ENCODE measurements around the gene FHOD3. TPM values are rescaled to one million over a fixed set of nuclear protein-coding genes. Genes with fewer than 3 reads are reported as not detected.

FHOD3 gene
- total RNA-seq, 6 experiments from 2014 or later: 0.44 to 1.2 (median 0.62) TPM

- Histone ChIP-seq H3K9me3 (no peaks in the 10 kb centered on the region), H3K27me3 (no peaks in the 10 kb centered on the region), H3K4me3 (no peak overlapping the region), H3K4me1 (no peaks in the 10 kb centered on the region), H3K27ac (no peak overlapping the region), H3K36me3 (no peaks in the 10 kb centered on the region)
- no peak for ATAC-seq
- no peak for DNase-seq
- intact Hi-C loops (cut with DNase I): no loop called here
- TF ChIP-seq POLR2A (IDR thresholded peaks at IDR 0.05): no peak
- TF ChIP-seq CTCF (IDR thresholded peaks at IDR 0.05): no peak
- WGBS (ENCODE audit: insufficient coverage, low coverage, low lambda C conversion rate, missing lambda C conversion rate): no CpG with 5 or more reads among the region's 2 CpGs
Measured at GRCh38 chr18:36543030-36543429, 245.5 kb downstream of the FHOD3 start.

- Histone ChIP-seq H3K36me3 (no peaks in the 10 kb centered on the region), H3K4me3 (no peak overlapping the region), H3K27me3 (no peaks in the 10 kb centered on the region), H3K9me3 (no peaks in the 10 kb centered on the region), H3K27ac (no peak overlapping the region), H3K4me1 (no peaks in the 10 kb centered on the region)
- TF ChIP-seq POLR2A (IDR thresholded peaks at IDR 0.05) (no peak), CTCF (IDR thresholded peaks at IDR 0.05) (no peak)
- 70% methylated on average over 11 of the region's 15 CpGs for WGBS (ENCODE audit: insufficient coverage, low coverage, low lambda C conversion rate, missing lambda C conversion rate)
- no peak for DNase-seq
- ATAC-seq: no peak
- intact Hi-C loops (cut with DNase I): no loop called here
Measured at GRCh38 chr18:36543991-36544725, 246.6 kb downstream of the FHOD3 start.

GRCh38 chr18:36545821-36546427 is 248.4 kb downstream of the FHOD3 start:
- Histone ChIP-seq H3K9me3 (no peaks in the 10 kb centered on the region), H3K27ac (no peak overlapping the region), H3K4me3 (no peak overlapping the region), H3K36me3 (no peaks in the 10 kb centered on the region), H3K27me3 (no peaks in the 10 kb centered on the region), H3K4me1 (no peaks in the 10 kb centered on the region)
- WGBS (ENCODE audit: insufficient coverage, low coverage, low lambda C conversion rate, missing lambda C conversion rate): 67% methylated on average over 6 of the region's 6 CpGs
- no peak for DNase-seq
- no peak for TF ChIP-seq POLR2A (IDR thresholded peaks at IDR 0.05)
- no peak for TF ChIP-seq CTCF (IDR thresholded peaks at IDR 0.05)
- ATAC-seq: no peak
- intact Hi-C loops (cut with DNase I): no loop called here

GRCh38 chr18:36546876-36547275 is 249.4 kb downstream of the FHOD3 start:
- WGBS (ENCODE audit: insufficient coverage, low coverage, low lambda C conversion rate, missing lambda C conversion rate): 80% methylated on average over 1 of the region's 8 CpGs
- Histone ChIP-seq H3K27me3 (no peaks in the 10 kb centered on the region), H3K4me3 (no peak overlapping the region), H3K4me1 (no peaks in the 10 kb centered on the region), H3K36me3 (no peaks in the 10 kb centered on the region), H3K27ac (no peak overlapping the region), H3K9me3 (no peaks in the 10 kb centered on the region)
- intact Hi-C loops (cut with DNase I): no loop called here
- TF ChIP-seq POLR2A (IDR thresholded peaks at IDR 0.05) (no peak), CTCF (IDR thresholded peaks at IDR 0.05) (no peak)
- ATAC-seq (no peak), DNase-seq (no peak)
